NCI-H345 (cell line): ENCODE results near the gene USP10.

Experiments
- DNase-seq: peaks from one replicate; lab custom pipeline; 2025; lab: John Stamatoyannopoulos, UW

USP10 gene

GRCh38 chr16:84769416-84769815, 69.6 kb downstream of the USP10 start:
- no peak for DNase-seq

GRCh38 chr16:84773312-84773711, 73.5 kb downstream of the USP10 start:
- no peak for DNase-seq

GRCh38 chr16:84774810-84775209, 75.0 kb downstream of the USP10 start:
- no peak for DNase-seq

- no peak for DNase-seq
Observed at GRCh38 chr16:84775262-84775810, 75.5 kb downstream of the USP10 start.

- no peak for DNase-seq
Observed at GRCh38 chr16:84777435-84777834, 77.6 kb downstream of the USP10 start.

GRCh38 chr16:84778720-84779119, 78.9 kb downstream of the USP10 start:
- DNase-seq: no peak

- no peak for DNase-seq
Observed at GRCh38 chr16:84780063-84780462, 80.3 kb downstream of the USP10 start.

GRCh38 chr16:84780544-84781376, 81.0 kb downstream of the USP10 start:
- no peak for DNase-seq

- DNase-seq: no peak
Observed at GRCh38 chr16:84782846-84783245, 83.0 kb downstream of the USP10 start.

- DNase-seq: peak; percentile 90
Observed at GRCh38 chr16:84785843-84786581, 86.2 kb downstream of the USP10 start.

- peak; percentile 73 for DNase-seq
Observed at GRCh38 chr16:84786605-84787262, 86.9 kb downstream of the USP10 start.

GRCh38 chr16:84787263-84787622, 87.4 kb downstream of the USP10 start:
- no peak for DNase-seq

- no peak for DNase-seq
Observed at GRCh38 chr16:84788920-84789391, 89.2 kb downstream of the USP10 start.

- no peak for DNase-seq
Observed at GRCh38 chr16:84789431-84789830, 89.6 kb downstream of the USP10 start.

- DNase-seq: no peak
Observed at GRCh38 chr16:84790301-84790700, 90.5 kb downstream of the USP10 start.

GRCh38 chr16:84791088-84791487, 91.3 kb downstream of the USP10 start:
- DNase-seq: no peak

- no peak for DNase-seq
Observed at GRCh38 chr16:84791501-84791900, 91.7 kb downstream of the USP10 start.

- no peak for DNase-seq
Observed at GRCh38 chr16:84794186-84794585, 94.4 kb downstream of the USP10 start.

- no peak for DNase-seq
Observed at GRCh38 chr16:84794626-84795025, 94.8 kb downstream of the USP10 start.

GRCh38 chr16:84795329-84796053, 95.7 kb downstream of the USP10 start:
- no peak for DNase-seq

GRCh38 chr16:84800158-84800978, 100.6 kb downstream of the USP10 start:
- no peak for DNase-seq
